ENCODE data around the gene ARGLU1.

ARGLU1 gene

DNA sequence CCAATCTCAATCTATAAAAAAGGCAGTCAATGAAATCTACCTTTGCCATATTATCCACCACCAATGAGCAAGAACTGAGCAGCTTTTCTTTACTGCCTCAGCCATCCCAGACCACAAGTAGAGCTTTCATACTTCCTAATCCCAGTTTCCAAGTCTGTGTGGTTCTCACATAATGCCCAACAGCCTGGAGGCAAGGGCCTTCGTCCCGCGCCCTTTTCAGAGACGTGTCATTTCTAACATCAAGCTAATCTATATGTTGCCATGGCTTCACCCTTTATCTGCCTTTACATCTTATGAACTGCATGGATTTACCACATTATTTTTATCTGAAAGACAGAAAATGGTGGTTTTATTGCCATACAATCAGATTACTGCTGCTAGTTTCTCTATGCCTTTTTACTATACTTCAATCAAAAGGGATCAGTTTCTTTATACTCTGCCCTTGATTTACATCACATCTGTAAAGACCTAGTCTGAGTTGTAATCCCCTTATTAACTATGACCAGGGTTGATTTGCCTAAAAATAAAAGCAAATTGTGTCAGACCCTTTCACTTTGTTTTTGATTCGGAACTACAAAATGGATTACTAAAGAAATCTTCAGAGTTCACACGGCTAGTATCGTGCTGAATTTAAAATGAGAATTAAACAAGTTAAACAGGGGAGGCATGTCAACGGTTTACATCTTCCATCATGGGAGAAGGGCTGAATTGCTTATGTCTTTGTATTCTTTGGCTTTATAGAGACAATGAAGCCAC, 38.3 kb downstream of the ARGLU1 start:
- H3K4me3 ChIP-seq (replicated peaks; ENCODE audit: low read depth, low read length): no peak overlapping the region
- H3K36me3 ChIP-seq (ENCODE audit: control insufficient read depth, insufficient read depth, low read length): no peaks in the 10 kb centered on the region
- TF ChIP-seq, protein P1, sequence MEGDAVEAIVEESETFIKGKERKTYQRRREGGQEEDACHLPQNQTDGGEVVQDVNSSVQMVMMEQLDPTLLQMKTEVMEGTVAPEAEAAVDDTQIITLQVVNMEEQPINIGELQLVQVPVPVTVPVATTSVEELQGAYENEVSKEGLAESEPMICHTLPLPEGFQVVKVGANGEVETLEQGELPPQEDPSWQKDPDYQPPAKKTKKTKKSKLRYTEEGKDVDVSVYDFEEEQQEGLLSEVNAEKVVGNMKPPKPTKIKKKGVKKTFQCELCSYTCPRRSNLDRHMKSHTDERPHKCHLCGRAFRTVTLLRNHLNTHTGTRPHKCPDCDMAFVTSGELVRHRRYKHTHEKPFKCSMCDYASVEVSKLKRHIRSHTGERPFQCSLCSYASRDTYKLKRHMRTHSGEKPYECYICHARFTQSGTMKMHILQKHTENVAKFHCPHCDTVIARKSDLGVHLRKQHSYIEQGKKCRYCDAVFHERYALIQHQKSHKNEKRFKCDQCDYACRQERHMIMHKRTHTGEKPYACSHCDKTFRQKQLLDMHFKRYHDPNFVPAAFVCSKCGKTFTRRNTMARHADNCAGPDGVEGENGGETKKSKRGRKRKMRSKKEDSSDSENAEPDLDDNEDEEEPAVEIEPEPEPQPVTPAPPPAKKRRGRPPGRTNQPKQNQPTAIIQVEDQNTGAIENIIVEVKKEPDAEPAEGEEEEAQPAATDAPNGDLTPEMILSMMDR (IDR thresholded peaks at IDR 0.05; ENCODE audit: insufficient read depth, low read length, poor library complexity, severe bottlenecking): no peak
- no peak for DNase-seq (ENCODE audit: extremely low read depth, insufficient read length)
- no peaks in the 10 kb centered on the region for H3K27me3 ChIP-seq (replicated peaks; ENCODE audit: control insufficient read depth, insufficient read depth, low read length)

DNA sequence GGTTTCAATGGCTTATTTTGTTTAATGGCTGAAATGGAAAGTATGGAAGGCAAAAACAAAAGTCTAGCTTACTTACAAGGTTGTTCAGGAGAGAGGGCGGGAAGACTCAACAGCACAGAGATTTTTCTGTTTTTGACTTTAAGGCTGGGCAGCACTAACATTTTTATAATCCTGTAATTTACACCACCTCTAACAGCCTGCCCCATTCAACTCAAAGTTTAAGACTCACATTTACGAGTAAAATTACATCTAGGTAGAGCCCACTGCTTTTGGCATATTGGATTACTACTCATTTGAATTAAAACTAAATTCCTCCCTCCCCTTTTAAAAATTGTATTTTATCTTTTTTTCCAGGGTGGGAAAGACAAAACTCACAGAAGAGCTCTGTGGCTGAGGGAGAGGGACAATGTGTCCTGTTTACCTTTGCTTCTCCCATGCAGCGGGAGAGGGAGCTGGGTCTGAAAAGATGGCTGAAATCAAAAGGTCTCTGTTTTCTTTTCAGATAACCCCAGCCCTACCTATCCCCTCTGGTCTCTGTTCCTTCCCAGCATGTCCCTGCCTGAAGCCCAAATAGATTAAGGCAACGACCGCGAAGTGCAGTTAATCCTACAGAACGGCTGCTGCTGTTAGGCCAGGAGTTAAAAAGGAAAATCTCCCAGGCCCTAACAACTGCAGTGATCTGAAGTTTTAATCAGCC, 39.1 kb downstream of the ARGLU1 start:
- TF ChIP-seq, protein P1 (IDR thresholded peaks at IDR 0.05; ENCODE audit: insufficient read depth, low read length, poor library complexity, severe bottlenecking): no peak
- no peak for DNase-seq (ENCODE audit: extremely low read depth, insufficient read length)
- H3K36me3 ChIP-seq (ENCODE audit: control insufficient read depth, insufficient read depth, low read length): no peaks in the 10 kb centered on the region

DNA sequence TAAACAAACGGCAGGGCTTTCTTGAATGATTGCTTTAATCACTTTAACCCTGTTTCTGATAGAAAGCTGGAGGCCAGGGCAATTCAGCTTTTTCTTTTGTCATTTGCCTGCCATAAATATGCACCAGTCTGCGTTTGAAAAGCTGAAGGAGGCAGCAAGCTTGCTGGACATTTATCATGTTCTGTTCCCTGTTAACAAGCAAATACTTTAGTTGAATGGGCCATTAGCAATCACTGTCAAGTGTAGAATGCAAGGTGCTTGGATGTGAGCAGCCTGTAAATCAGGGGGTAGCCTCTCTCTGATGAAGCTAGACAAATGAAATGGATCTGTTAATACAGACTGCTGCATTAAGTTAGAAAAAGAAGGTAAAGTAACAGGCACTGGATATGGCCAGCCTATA, 40.1 kb downstream of the ARGLU1 start:
- Histone ChIP-seq H3K36me3 (ENCODE audit: control insufficient read depth, insufficient read depth, low read length) (no peaks in the 10 kb centered on the region), H3K4me3 (replicated peaks; ENCODE audit: low read depth, low read length) (no peak overlapping the region), H3K27me3 (replicated peaks; ENCODE audit: control insufficient read depth, insufficient read depth, low read length) (no peaks in the 10 kb centered on the region)
- DNase-seq (ENCODE audit: extremely low read depth, insufficient read length): no peak
- TF ChIP-seq, protein P1 (IDR thresholded peaks at IDR 0.05; ENCODE audit: insufficient read depth, low read length, poor library complexity, severe bottlenecking): no peak

More for the DNA sequence above, 39.1 kb downstream of the ARGLU1 start:
- H3K4me3 ChIP-seq (replicated peaks; ENCODE audit: low read depth, low read length): no peak overlapping the region
- no peaks in the 10 kb centered on the region for H3K27me3 ChIP-seq (replicated peaks; ENCODE audit: control insufficient read depth, insufficient read depth, low read length)

DNA sequence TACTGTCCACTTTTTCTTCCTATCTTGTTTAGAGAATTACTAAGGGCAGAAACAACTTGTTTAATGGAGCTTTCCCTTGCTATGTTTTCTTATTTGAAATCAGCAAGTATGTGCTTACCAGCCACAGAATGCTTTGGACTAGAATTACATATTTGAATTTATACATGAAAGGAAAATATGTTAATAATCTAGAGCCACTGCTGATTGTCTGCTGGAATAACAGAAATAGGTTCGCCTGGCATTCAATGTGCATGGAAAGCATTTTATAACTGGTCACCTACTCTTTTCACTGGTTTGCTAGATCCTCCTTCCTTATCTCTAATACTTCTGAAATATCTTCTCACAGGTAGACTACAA, 40.5 kb downstream of the ARGLU1 start:
- no peaks in the 10 kb centered on the region for H3K36me3 ChIP-seq (ENCODE audit: control insufficient read depth, insufficient read depth, low read length)
- H3K4me3 ChIP-seq (replicated peaks; ENCODE audit: low read depth, low read length): no peak overlapping the region
- H3K27me3 ChIP-seq (replicated peaks; ENCODE audit: control insufficient read depth, insufficient read depth, low read length): no peaks in the 10 kb centered on the region
- no peak for DNase-seq (ENCODE audit: extremely low read depth, insufficient read length)
- TF ChIP-seq, protein P1 (IDR thresholded peaks at IDR 0.05; ENCODE audit: insufficient read depth, low read length, poor library complexity, severe bottlenecking): no peak

DNA sequence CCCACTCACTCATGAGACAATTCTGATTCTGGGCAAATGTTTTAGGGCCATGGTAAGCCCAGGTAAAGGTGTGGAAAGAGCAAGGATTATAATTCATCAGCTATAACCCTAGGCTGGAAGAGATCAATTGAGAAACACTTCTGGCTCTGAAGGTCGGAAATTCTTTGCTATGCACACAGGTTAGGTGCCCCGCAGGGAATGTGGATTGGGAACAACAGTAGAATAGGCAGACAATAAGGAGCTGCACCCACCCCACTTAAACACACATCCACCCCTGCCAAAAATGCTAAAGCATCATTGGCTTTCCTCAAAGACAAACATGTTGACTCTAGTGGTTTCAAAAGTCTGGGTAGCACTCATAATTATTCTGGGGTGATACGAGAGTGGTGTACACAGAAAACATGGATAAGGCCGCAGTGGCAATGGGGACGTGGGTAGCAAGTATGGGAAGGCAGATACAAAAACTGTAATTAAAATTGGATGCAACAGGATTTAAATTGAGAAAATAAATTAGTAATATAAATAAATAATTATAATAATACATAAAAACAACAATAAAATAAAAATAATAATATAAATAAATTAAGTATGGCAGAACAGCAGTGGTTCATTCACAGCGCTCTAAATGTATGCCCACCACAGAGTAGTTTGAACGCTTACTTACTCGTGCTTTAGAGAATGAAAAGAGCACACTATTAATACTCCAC, 41.0 kb downstream of the ARGLU1 start:
- H3K36me3 ChIP-seq (ENCODE audit: control insufficient read depth, insufficient read depth, low read length): no peaks in the 10 kb centered on the region
- no peak overlapping the region for H3K4me3 ChIP-seq (replicated peaks; ENCODE audit: low read depth, low read length)
- TF ChIP-seq, protein P1 (IDR thresholded peaks at IDR 0.05; ENCODE audit: insufficient read depth, low read length, poor library complexity, severe bottlenecking): no peak
- no peaks in the 10 kb centered on the region for H3K27me3 ChIP-seq (replicated peaks; ENCODE audit: control insufficient read depth, insufficient read depth, low read length)
- DNase-seq (ENCODE audit: extremely low read depth, insufficient read length): no peak
